Right atrium auricular region (tissue), 2 donors: ENCODE data around the gene UBQLN3. TPM values are rescaled to one million over a fixed set of nuclear protein-coding genes. Genes with fewer than 3 reads are reported as not detected.

ENCODE experiments used
- DNase-seq: peaks from one replicate; pipeline ENCODE4 v3.0.0-alpha.2; 2019; ENCODE audit warnings: low spot score
- H3K27ac ChIP-seq, 2 donors: fragments of 200-600 bp; sonication (generic); 1 replicate in 1 of 2; 2 replicates in 1 of 2; pipeline ENCODE4 v1.5.1; 2016 to 2019
- H3K27me3 ChIP-seq, 2 donors: fragments of 200-600 bp; sonication (generic); one replicate each; pipeline versions ENCODE4 v1.5.1 to v1.6.0; 2017 to 2019
- H3K36me3 ChIP-seq: fragments of 200-600 bp; sonication (generic); one replicate; pipeline ENCODE4 v1.5.1; 2016
- H3K4me1 ChIP-seq, 2 donors: fragments of 200-600 bp; sonication (generic); one replicate each; pipeline versions ENCODE4 v1.5.1 to v1.6.0; 2017 to 2019
- H3K4me3 ChIP-seq, 2 donors: fragments of 200-600 bp; sonication (generic); 1 replicate in 1 of 2; 2 replicates in 1 of 2; pipeline ENCODE4 v1.5.1; 2017 to 2019; ENCODE audit warnings: mild to moderate bottlenecking in 1 of 2, moderate library complexity in 1 of 2
- H3K9me3 ChIP-seq, 2 donors: fragments of 200-600 bp; sonication (generic); one replicate each; pipeline ENCODE4 v1.5.1; 2019
- total RNA-seq, 2 donors: library from RNA; depleted of rRNA; stranded (reverse); fragments of >200 nt; gene quantifications; one replicate each; pipeline ENCODE4 v1.1.0, GENCODE V29; 2016
- TF ChIP-seq, protein P1 (sequence below), 2 donors: fragments of 200-600 bp; sonication (generic); IDR thresholded peaks; one replicate each; pipeline ENCODE4 v1.5.1; 2019; ENCODE audit warnings: antibody characterized with exemption in 2 of 2

UBQLN3 gene
- total RNA-seq, 2 donors from 2014 or later: not detected

DNA sequence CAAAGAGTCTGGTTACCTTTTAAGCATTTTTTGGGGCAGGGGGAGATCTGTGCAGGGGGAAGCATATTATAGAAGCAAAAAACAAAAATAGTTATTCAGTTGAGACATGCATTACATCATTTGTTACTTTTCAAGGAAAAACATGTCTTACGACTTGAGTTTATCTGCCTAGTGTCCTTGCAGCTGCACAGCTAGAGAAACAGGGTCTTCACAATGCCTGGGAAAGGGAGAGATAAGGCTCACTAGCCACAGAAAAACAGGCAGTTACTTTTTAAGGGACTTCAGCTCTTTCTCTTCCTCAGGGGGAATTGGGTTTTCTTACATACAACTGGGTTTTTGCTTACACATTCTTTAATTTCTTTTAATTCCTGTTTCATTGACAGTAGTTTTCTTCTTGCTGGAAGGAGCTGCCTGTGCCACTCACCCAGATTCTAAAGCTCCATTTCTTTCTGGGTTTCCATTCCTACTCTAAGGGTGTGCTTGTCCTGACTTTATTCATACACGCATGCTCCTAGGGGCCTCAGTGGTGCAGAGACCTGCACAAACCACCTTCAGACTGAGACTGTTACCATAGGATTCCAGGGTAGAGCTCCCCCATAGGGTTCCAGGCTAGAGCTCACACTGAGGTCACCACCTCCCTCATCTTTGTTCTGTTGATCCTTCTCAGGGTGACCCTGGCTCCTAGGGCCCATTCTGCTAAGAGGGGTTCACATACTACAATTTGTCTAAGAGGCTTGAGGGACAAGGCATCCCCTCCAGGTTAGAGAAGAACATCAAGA lies 21.5 kb upstream of the UBQLN3 start:
- no peak overlapping the region for H3K4me3 ChIP-seq
- no peaks in the 10 kb centered on the region for H3K9me3 ChIP-seq
- TF ChIP-seq, protein P1, sequence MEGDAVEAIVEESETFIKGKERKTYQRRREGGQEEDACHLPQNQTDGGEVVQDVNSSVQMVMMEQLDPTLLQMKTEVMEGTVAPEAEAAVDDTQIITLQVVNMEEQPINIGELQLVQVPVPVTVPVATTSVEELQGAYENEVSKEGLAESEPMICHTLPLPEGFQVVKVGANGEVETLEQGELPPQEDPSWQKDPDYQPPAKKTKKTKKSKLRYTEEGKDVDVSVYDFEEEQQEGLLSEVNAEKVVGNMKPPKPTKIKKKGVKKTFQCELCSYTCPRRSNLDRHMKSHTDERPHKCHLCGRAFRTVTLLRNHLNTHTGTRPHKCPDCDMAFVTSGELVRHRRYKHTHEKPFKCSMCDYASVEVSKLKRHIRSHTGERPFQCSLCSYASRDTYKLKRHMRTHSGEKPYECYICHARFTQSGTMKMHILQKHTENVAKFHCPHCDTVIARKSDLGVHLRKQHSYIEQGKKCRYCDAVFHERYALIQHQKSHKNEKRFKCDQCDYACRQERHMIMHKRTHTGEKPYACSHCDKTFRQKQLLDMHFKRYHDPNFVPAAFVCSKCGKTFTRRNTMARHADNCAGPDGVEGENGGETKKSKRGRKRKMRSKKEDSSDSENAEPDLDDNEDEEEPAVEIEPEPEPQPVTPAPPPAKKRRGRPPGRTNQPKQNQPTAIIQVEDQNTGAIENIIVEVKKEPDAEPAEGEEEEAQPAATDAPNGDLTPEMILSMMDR (IDR thresholded peaks at IDR 0.05): no peak
- no peak for DNase-seq
- no peaks in the 10 kb centered on the region for H3K27me3 ChIP-seq
- H3K36me3 ChIP-seq: no peaks in the 10 kb centered on the region
- H3K27ac ChIP-seq: no peak overlapping the region
- H3K4me1 ChIP-seq: no peaks in the 10 kb centered on the region

DNA sequence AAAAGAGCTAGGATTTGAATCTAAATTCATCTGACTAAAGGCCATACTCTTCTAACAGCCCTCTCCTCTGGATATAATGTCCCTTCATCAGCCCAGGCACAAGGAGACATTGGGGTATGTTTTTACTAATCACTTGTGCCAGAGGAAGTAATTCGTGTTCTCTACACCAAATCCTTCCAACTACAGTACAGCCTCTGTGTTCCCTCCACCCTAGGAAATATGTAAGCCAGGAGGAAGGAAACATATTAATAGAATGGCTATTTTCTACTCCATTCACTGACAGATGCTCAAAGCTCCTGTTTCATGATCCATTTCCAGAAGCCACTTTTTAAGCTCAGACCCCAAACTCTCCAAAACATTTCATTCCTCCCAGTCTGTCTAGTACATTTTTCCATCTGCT lies 18.7 kb upstream of the UBQLN3 start:
- H3K4me1 ChIP-seq: no peaks in the 10 kb centered on the region
- H3K27ac ChIP-seq: no peak overlapping the region
- TF ChIP-seq, protein P1 (IDR thresholded peaks at IDR 0.05): no peak
- no peak for DNase-seq
- no peaks in the 10 kb centered on the region for H3K9me3 ChIP-seq
- no peaks in the 10 kb centered on the region for H3K27me3 ChIP-seq
- no peak overlapping the region for H3K4me3 ChIP-seq
- no peaks in the 10 kb centered on the region for H3K36me3 ChIP-seq

DNA sequence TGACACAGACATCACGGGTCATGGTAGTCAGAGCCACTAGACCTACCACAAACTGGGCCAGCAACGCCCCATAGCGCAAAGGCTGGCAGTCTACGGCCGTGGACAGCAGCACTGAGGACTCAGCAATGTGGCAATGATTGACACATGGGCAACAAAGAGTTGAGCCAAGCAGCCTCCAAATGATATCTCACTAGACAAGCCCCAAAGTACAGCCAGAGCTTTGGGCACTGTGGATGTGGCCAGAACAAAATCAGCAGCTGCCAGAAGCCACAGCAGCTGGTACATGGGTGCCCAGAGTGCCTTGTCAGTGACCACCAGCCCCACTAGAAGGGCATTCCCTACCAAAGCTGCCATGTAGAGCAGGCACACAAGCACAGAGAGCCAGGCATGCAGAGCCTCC lies 18.0 kb upstream of the UBQLN3 start:
- no peak overlapping the region for H3K27ac ChIP-seq
- H3K4me3 ChIP-seq: no peak overlapping the region
- H3K27me3 ChIP-seq: no peaks in the 10 kb centered on the region
- H3K9me3 ChIP-seq: no peaks in the 10 kb centered on the region
- DNase-seq: no peak
- no peaks in the 10 kb centered on the region for H3K36me3 ChIP-seq
- no peaks in the 10 kb centered on the region for H3K4me1 ChIP-seq
- TF ChIP-seq, protein P1 (IDR thresholded peaks at IDR 0.05): no peak

DNA sequence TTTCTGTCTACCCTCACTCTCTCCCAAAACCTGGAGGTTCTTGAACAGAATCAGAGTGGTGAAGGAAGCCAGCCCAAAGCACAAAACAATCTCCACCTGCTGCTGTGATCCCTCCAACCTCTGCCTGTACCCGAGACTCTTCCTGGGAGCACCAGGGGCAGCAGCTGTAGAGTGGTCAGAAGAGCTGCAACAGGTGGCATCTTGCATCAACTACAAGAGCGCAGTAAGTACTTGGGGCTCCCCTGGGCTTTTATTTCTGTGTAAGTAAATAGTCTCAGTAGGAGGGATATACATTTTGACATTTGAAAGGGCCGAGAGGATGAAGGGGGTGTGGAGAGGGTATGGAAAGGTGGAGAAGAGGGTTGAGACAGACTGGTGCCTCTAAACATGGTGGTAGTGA lies 15.0 kb upstream of the UBQLN3 start:
- Histone ChIP-seq H3K27me3 (no peaks in the 10 kb centered on the region), H3K4me1 (no peaks in the 10 kb centered on the region), H3K36me3 (no peaks in the 10 kb centered on the region), H3K9me3 (no peaks in the 10 kb centered on the region), H3K4me3 (no peak overlapping the region), H3K27ac (no peak overlapping the region)
- TF ChIP-seq, protein P1 (IDR thresholded peaks at IDR 0.05): no peak
- DNase-seq: no peak

DNA sequence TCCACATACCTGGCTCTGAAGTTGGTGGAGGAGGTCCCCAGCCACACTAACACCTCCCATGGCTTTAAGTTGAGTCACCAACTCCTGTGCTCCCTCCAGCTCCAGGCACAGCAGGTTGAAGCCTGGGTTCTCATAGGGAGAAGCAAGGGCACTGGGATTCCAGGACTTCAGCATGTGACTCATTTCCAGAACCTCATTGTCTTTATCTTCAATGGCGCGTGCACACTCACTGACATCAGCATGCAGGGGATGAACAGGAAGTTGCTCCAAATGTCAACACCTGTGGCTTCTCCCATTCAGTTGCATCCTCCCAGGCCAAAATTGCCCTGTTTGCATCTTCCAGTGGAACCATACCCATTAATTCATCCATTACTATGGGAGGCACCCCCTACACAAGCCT lies 12.6 kb upstream of the UBQLN3 start:
- Histone ChIP-seq H3K9me3 (no peaks in the 10 kb centered on the region), H3K4me3 (no peak overlapping the region), H3K27me3 (no peaks in the 10 kb centered on the region), H3K27ac (no peak overlapping the region), H3K4me1 (no peaks in the 10 kb centered on the region), H3K36me3 (no peaks in the 10 kb centered on the region)
- no peak for DNase-seq
- TF ChIP-seq, protein P1 (IDR thresholded peaks at IDR 0.05): no peak

- no peaks in the 10 kb centered on the region for H3K4me1 ChIP-seq
- TF ChIP-seq, protein P1 (IDR thresholded peaks at IDR 0.05): no peak
- no peaks in the 10 kb centered on the region for H3K27me3 ChIP-seq
- no peak overlapping the region for H3K27ac ChIP-seq
- no peak overlapping the region for H3K4me3 ChIP-seq
- no peak for DNase-seq
- no peaks in the 10 kb centered on the region for H3K9me3 ChIP-seq
- H3K36me3 ChIP-seq: no peaks in the 10 kb centered on the region
Measured at GRCh38 chr11:5521540-5521939, 11.8 kb upstream of the UBQLN3 start.
